Activated gamma-delta T cell treated with anti-CD3 and anti-CD28 coated beads, Interleukin-2, amount 50 U/mL, for 16 hours (primary cell): ENCODE measurements around the gene RNU6-8.

Experiments used
- DNase-seq: peaks from one replicate; pipeline ENCODE4 v3.0.0-alpha.2; 2020; ENCODE audit warnings: low read depth

Gene RNU6-8

DNA sequence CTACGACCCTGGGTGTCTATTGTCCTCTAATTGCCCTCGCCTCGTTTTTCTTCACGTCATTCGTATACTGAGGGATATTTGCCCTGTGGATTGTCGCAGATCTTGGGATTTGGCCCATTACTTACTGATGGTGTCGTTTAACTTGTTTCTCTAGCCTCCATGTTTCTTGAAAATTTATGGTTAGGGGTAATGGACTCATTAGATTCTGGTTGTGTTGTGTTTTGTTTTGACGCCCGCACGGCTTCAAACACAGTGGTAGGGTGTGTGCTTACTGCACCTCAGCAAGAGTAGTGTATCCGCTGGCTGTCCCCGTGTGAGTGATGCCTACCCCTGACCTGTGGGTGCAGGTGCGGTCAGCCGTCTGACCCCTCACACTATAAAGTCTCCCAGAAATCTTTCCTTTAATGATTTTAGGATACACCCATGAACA is 874 bp upstream of the RNU6-8 start:
- no peak for DNase-seq

DNA sequence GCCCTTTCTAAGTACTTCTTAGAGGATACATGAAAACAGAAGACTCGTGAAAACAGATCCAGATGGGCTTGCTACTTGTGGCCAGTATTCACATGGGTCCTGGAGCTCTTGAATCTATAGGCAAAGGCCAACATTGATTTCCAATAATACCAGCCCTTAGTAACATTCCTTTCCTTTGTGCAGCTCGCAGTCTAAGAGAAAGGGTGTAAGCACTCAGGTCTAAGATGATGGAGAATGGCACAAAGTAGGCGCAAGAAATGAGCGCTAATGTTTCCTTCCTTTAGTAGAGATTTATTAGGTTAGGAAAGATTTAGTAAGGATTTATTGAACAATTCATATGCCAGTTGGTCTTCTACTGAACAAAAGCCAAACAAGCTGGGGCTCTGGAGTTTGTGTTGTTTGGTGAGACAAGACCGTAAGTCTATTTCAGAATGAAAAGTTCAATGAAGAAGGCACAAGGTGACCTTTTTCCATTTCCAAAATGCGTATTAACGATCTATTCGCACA is 525 bp downstream of the RNU6-8 start:
- DNase-seq = no peak

DNA sequence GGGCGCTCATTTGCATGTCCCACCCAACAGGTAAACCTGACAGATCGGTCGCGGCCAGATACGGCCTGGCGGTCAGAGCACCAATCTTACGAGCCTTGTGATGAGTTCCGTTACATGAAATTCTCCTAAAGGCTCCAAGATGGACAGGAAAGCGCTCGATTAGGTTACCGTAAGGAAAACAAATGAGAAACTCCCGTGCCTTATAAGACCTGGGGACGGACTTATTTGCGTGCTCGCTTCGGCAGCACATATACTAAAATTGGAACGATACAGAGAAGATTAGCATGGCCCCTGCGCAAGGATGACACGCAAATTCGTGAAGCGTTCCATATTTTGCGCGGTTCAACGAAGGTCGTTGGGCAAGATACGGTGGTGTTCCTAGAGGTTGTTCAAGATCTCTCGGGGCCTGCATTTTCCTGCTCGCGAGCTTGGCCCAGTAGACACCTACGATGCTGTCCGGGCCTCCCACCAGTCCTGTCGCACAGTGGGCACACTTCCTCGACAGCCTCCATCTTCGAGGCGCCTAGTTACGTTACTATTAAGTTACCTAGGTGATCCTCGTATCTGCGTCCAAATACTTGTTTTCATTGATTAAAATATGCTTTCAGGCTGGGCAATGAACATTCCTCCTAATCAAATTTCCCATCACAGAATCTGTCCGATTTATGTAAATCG is 1.1 kb downstream of the RNU6-8 start, which contains the start of gene RNU6-7:
Gene RNU6-7, plus strand, starts transcription at position 230 of the 675 bp plus-strand sequence.
- no peak for DNase-seq

DNA sequence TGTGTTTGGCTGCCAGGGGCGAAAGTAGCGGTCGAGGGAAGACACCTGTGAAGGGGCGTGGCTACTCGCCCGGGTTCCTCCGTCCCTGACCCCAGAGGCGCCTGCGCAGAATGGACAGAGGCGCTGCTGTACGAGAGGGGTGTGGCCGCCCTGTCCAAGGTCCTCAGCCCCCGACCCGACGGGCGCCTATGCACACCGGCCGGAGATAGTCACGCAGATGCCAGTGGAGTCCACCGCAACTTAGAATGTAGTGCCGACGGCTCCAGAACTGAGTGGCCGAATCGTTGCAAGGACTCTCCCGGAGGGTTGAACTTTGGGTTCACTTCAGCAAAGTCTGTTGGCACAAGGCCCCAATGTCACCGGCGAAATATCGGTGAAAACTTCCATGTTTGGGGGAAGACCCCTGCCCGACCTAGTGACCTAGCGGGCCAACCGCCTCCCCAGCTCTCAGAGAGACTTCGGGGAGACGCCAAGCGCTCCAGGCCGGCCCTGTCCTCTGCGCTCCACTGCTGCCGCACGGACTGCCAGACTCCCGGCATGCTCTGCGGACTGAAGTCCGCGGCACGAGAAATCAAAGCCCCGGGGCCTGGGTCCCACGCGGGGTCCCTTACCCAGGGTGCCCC is 1.8 kb downstream of the RNU6-8 start:
- DNase-seq = peak; percentile 52

DNA sequence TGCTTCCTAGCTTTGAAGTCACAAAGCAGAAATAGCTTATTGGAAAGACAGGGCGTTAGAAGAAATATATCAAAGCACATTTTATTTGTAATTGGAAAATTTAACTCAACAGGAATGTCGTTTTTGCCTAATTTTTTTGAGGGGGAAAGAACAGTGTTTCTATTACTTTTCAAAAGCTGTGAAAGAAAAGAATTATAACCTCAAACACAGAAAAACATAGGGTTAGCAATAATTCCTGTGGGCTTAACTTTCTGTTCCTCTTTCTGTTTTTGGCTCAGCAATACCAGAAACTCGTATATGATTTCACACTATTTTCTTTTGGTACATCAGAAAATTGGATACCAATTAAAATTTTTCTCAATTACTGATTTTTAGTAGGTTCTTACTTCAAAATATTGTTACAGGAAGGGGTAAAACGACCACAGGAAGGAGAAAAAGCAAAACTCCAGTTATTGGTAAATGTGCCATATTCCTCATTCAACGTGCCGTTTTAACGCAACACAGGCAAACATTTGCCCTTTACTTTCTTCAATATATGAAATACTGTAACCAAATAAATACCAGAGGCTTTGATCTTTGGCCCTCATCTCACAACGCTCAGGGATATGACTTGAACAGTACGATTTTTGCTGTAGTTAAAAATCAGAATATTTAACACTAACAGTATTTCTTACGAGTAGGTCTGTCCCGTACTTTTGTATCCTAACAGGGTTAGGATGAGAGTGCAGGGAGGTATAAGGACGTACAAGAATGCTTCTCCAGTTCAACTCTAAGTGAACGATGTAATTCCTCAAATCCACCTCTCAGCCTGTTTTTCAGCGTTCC is 2.5 kb downstream of the RNU6-8 start:
- no peak for DNase-seq

DNA sequence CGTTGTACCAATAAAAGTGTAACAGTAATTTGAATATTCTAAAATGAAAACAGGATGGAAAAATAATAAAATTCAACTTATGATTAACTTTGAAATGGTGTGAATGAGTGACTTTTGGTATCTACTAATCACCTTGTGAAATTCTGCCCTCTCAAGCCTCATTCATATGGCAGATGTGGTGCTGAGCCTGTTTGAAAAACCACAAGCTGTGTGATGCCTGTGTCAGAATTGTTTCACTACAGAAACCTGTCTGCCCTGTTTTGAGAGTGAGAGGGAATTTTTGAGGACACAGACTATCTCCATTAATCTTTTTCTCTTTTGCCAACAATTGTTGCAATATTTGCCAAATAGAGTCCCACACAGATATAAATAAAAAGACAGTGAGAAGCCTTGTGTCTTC is 5.2 kb downstream of the RNU6-8 start:
- DNase-seq = no peak

DNA sequence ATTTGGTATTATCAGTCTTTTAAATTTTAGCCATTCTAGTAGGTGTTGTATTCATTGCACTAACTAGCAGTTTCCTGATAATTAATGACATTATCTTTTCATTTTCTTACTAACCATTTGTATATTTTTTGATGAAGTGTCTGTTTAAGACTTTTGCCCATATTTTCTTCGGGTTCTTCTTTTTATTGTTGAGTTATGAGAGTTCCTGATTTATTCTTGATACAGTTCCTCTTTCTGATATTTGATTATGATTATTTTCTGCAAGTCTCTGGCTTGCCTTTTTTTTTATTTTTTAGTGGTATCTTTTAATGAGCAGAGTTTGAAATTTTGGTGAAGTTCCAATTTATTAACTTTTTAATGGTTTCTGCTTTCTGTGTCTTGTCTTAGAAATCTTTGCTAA is 7.4 kb downstream of the RNU6-8 start:
- no peak for DNase-seq

DNA sequence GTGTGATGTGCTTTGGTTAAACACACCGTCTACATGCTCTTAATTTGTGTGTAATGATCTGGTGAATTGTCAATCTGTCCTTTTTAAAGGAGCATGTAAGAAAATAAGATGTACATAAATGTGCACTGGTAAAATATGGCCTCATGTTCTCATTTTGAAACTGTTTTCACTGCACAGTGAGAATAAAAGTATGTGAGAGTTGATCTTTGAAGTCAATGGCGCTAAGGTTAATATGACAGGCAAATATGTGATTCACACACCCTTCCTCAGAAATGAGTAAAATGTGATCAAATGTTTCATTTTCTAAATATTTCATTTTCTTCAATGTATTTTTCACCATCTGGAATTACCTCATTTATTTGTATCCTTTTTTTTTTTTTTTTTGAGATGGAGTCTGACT is 9.5 kb downstream of the RNU6-8 start:
- DNase-seq = no peak

DNA sequence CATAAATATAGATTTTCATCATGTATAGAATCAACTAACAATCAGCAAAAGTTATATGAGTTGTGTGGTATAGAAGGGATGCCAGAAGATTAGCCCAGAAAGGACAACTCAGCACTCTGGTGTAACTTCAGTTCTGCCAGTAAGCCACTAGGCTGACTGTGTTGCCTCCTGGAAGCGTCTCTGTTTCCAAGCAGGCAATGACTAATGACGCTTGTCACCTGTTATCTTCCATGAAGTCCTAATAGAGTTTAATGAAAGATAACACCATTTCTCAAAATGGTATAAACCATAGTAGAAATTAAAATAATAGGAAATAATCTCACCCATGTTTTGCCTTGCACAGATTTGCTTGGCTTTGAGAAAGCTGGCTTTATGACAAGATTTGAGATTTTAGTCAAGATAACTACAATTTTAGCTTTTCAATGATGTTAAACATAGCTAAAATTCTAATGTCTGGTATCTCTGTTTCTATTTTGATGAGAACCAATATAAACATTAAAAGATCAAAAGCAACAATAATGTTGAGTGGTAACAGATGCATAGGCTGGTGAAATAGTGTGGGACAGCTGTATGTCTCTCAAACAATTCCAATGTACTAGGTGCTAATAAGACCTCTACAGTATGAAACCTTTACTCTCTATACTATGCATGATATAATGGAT is 10.2 kb downstream of the RNU6-8 start:
- DNase-seq = no peak

DNA sequence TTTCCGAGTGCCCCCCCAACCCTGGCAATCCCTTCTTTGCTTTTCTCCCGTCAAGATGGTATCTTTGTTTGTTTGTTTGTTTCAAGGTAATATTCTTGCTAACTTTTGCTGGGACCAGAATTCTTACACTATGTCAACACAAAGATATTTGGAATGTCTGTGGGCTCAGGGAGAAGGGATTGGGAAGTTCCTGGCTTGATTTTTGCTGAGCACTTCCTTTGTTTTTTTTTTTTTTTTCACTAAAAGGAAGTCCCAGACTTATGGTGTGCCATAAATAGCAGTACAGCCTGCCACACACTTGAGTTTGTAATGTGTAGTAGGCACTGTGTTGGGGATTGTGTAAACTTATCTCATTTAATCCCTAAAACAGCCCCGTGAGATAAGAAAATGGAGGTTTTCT is 12.4 kb downstream of the RNU6-8 start:
- no peak for DNase-seq

DNA sequence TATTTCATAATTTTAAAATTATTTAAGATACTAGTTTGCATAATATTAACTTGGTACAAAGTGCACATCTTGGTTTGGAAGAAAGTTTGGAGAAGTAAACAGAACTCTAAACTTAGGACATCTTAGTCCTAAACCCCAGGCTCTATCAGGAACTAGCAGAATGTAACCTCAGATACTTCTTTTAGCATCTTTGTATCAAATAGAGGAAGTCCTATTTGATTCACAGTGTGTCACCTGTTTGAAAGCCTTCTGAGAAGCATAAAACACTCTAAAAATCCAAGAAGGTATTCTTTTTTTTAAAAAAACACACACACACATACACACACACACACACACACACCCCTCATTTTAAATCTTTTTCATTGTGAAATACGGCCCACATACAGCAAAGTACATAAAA is 13.3 kb downstream of the RNU6-8 start:
- no peak for DNase-seq

DNA sequence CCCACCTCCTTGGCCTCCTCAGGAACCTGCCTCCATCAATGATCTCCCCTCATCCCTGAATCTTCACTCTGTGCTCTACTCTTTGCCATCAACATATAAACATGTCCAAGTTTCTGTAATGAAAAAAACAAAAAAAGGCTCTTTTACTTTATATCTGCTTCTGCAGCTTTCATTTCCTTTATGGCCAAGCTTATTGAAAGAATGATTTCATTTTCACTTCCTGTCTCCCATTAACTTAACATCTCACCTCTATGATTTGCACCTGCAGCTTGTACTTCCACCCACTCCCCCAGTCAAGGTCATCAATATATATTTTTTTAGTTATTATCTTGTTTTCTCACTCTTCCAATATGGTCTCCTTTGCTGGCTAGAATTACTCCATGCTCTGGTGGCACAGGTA is 16.8 kb downstream of the RNU6-8 start:
- no peak for DNase-seq

DNA sequence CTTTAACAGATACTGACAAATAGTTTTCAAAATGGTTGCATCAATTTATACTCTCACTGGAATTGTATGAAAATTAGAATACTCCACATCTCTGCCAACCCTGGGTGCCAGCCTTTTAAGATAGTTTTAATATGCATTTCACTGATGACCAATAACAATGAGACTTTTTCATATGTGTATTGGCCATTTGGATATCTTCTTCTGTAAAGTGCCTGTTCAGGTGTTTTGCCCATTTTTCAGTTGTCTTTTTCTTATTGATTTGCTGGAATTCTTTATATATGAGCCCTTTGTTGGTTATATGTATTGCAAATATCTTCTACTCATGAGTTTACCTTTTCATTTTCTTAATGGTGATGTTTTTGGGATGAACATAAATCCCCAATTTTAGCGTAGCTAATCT is 18.0 kb downstream of the RNU6-8 start:
- DNase-seq = no peak

DNA sequence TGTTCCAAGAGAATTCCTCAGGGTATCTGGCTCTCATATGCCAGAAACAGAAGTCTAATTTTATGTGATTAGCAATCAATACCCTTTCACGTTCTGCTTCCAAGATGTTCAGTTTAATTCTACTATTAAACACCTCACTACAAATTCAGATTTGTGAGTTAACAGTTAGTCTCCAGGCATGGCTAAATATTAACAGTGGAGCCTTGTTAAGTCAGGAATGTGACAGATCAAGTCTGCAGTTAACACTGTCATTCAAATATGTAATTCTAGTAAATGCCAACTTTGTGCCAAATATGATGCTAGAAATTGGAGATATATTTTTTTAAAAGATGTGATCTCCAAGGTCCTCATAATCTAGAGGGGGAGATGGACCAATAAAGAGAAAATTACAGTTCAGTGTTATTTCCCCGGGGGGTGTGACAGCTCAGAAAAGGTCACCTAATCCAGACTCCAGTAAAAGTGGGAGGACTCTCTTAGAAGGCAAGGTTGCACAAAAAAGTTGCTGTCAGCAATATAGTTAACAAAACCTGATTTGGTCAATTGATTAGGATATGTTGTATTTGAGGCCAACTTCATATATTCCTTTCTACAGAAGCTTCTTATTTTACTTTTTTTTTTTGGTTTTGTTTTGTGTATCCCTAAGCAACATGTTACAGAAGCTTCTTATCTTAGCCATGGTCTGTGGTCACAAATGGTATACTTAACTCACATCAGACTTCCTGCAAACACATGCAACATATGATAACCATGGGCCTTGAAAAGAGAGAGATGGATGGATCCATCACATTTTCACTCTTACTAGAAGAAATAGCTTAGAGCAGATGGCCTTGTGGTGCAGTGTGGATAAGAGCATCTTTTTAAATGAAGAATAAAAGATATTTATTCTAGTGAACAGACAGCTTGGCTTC is 19.7 kb downstream of the RNU6-8 start:
- no peak for DNase-seq

DNA sequence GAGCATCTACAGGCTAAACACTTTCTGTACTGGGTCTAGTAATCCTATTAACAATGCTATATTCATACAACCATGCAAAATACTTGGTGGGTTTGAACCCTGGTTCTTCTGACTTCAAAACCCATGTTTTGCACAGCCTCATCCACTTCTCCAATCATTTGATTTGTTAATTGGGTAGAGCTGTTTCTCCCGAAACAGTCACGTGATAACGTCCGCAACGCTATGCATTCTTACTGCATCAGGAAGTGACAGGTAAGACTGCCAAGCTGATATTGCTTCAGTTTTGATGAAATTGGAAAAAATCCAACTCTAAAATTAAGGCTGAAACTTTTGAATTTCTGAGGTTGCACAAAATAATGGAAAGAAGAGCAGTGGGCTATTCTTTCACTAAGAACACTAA is 31.6 kb downstream of the RNU6-8 start:
- DNase-seq = no peak

DNA sequence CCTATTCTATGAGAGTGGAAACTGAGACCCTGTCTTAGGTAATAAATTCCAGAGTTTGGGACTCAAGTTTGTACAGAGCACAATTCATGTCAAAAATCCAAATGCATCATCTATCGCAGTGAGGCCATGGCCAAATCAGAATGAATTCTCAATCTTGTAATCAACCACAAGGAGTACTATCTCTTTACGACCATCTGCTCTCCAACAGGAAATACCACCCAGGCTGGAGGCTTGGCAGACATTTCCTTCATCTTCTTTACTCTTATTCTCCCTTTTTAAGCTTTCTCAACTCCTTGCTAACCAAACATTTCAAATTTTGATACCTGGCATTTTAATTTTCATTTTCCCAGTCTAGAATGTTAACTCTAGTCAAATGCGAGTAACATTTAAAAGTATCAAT is 33.9 kb downstream of the RNU6-8 start:
- DNase-seq = no peak

DNA sequence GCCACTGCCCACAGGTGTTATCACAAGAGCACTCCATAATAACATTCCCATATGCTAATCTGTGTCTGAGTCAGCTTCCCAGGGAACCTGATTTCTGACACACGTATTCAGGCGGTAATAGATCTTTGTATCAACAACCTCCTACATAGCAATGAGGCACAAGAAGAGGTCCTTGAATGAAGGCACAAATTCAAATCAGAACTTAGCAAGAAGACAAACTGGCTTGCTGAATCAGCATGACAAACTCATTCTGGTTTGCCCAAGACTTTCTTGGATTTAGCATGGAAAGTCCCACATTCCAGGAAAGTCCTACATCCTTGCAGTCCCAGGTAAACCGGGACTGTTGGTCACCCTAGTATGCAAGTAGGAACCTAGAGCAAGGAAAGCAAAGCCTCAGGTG is 35.2 kb downstream of the RNU6-8 start:
- no peak for DNase-seq

DNA sequence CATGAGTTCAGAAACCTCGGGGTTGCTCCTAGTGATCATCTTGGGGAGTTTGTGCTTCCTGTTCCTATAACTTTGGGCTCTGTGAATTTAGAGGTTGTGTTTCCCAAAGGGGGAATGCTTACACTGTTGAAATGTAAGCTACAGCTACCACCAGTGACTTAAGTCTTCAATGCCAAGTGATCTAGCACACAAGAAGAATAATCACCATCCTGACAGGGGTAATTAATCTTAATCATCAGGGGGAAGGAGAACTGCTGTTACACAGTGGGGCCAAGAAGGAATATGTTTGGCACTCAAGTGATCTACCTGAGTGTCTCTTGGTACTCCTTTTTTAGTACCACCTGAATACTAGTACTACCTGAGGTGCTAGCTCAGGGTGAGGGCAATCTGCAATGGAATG is 36.1 kb downstream of the RNU6-8 start:
- no peak for DNase-seq

DNA sequence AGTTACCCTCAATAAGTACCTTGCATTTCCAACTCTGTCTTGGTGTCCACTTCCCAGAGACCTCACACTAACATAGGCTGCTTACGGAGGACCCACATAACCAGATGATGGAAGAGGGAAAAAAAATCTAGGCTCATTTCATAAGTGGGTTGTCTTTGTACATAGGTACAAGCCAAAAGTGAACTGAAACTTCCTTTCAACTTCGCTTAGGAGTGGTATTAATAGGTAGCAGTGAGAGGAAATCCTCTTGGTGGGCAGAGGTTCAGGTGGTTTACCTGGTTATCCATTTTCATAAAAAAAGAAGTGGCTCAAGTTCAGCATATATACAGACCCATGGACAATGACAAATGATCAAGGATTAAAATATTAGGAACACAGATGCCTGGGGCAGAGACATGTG is 37.0 kb downstream of the RNU6-8 start:
- DNase-seq = no peak
